Stimulated activated CD4-positive, alpha-beta T cell treated with anti-CD3 and anti-CD28 coated beads, TNF-alpha, amount 100 ng/mL, for 4 hours (primary cell): ENCODE data around the gene SV2B.

Experiments
- DNase-seq, 3 experiments: peaks; one replicate each; pipeline ENCODE4 v3.0.0-alpha.2; 2020; ENCODE audit warnings: low read depth in 3 of 3

Gene SV2B

DNA sequence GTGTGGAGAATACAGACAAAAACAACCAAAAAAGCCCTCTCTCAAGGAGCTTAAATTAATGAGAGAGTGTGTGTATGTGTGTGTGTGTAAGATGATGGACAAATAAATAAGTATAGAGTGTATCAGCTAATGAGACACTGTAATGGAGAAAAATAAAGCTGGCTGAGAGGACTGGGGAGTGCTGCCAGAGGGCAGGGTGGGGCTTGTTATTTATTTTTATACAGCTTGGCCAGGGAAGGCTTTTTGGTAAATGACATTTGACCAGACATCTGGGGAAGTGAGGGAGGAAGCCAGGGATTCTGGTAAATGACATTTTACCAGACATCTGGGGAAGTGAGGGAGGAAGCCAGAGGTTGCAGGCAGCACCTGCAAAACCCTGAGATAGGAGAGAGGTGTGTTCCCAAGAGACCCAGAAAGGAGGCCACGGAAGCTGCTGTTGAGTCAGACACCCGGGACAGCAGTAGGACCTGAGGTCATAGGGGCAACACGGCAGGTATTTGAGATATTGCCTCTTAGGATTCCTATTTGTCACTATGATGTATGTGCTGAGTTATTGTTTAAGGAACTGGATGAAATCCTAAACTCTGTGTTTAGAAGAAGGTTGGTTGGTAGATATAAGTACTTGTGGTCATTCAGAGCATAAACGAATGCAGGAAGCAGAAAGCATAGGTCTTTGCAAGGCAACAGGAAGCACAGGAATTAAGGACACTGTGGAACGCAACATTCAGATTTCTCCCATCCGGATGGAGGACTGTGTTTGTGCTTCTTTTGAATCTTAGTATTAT, 2.7 kb downstream of the SV2B start:
- no peak for DNase-seq

DNA sequence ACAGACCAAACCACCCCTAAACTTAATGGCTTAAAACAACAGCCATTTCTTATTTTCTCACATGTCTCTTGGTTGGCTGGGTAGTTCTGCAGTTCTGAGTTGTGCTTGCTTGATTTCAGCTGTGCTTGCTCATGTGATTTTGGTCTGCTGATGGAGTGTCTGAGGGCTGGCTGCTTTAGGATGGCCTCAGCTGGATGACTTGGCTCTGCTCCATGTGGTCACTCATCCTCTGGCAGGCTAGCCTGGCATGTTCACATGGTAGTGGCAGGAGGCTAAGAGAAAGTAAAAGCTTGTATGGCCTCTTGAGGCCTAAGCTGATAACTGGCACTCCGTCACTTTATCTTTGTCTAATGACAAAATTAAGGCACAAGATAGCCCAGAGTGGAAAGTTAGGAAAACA, 4.1 kb downstream of the SV2B start:
- DNase-seq: no peak

DNA sequence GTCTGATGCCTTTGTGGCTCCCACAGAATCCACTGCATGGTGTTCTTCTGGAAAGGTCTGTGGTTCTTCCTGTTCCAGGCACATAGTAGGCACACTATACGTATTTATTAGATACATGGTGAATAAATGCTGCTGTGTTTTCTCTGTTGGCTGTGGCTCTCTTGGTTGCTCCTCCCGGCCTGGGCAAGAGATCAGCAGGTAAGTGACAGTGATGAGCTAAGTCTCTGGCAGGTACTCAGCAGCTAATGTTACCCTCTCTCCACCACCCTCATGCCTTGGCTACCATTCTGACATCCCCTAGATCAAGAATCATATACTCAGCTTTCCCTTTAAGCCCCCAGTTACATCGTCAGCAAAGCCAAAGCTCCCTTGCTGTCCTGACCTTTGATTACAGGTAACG, 8.4 kb downstream of the SV2B start:
- no peak for DNase-seq

DNA sequence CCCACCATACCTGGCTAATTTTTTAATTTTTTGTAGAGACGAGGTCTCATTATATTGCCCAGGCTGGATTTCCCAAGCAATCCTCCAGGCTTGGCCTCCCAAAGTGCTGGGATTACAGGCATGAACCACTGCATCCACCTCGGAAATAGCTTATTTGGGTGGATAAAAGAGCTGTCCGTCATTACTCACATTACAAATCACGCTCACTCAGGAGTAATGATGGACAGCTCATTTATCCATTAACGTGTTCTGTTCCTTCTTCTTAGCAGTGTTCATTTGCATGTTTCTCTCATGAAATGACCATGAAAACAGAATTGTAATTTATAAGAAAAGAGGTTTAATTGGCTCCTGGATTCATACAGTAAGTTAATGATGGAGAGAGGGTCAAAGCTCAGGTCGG, 9.8 kb downstream of the SV2B start:
- DNase-seq: no peak

DNA sequence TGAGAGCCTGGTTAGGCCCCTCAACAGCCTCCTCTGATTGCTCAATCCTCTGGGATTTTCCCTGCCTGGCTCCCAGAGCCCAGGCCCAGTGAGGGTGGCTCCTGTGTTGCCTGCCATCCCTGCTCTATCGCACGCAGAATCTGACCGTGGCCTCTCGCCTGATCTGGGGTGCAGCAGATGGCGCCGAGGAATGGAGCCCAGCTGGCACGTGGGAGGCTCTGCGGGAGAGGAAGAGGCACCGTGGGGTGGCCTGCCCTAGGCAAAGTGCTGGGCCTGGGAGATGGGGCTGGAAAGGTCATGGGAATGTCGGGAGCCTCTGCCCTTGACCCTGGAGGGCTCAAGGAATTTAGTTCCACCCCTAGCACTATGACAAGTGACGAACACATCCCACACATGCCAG, 10.3 kb downstream of the SV2B start:
- no peak for DNase-seq

DNA sequence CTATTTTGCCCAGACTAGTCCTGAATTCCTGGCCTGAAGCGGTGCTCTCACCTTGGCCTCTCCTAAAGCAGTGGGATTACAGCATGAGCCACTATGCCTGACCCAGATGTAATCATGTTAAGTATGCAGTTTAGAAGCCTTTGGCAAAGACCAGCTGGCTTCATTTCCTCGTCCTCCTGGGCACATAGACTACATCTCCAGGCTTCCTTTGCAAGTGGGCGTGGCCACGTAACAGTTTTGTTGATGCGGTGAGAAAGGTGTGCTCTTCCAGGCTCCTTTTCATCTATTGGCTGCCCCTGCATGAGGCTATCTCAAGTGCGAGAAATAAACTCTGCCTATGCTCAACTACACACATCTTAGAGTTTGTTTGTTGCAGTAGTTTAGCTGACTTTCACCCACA, 13.0 kb downstream of the SV2B start:
- no peak for DNase-seq

DNA sequence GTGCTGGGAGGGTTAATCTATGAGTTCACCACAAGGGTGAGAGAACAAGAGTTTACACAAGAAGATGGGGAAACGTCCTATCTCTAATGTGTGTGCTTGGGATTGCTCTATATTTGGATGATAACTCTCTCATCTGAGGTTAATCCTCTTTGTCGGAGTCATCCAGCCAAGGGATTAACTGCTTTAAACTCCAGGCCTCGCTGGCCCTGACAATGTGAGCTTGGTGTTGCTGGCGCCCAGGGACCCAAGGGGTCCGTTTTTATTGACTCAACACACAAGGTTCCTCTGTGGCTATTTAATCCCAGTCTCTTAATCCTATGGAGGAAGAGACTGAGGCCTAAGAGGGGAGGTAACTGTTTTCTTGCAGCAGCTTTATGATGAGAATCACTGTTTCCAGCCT, 14.2 kb downstream of the SV2B start:
- no peak for DNase-seq

DNA sequence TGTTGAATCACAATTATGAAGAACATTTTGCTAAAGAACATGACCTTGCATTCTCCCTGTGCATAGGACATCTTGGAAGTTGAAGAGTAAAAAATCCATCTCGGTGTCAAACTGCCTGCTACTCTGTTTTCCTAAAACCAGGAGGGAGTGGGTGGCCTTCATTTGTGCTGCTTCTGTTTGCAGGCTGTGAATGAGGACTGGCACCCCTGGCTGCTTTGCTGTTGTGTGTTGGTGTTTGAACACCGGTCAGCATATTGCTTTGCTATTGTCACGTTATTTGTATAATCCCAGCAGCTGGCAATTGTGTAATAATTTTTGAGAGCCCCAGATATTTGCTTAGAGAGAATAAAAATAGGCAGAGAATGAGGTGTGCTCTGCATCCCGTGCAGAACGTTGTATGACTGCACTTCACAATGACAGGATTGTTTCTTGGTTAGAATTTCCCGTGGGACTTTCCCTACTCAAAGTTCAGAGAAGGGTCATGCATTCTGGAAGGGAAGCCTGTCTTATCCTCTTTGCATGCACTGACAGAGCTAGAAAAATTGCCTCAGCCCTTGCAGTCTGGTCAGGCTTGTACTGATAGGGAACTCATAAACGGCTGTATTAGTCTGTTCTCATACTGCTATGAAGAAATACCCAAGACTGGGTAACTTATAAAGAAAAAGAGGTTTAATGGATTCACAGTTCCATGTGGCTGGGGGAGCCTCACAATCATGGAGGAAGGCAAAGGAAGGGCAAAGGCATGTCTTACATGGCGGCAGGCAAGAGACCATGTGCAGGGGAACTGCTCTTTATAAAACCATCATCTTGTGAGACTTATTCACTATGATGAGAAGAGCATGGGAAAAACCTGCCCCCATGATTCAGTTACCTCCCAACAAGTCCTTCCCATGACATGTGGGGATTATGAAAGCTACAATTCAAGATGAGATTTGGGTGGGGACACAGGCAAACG, 16.3 kb downstream of the SV2B start:
- DNase-seq: no peak

DNA sequence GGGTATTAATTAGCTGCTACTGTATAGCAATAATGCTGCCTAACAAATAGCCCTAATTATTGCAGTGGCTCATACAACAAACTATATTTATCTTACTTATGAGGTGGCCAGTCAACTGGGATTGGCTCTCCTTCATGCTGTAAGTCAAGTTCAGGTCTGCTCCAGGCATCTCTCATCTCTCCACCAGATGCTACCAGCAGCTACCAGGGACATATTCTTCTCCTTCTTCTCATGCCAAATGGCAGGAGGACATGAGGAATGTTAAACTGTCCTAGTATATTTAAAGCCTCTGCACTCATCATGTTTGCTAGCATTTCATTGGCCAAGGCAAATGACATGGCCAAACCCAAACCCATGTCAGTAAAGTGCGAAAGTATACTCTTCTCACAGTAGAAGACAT, 17.3 kb downstream of the SV2B start:
- DNase-seq: no peak

DNA sequence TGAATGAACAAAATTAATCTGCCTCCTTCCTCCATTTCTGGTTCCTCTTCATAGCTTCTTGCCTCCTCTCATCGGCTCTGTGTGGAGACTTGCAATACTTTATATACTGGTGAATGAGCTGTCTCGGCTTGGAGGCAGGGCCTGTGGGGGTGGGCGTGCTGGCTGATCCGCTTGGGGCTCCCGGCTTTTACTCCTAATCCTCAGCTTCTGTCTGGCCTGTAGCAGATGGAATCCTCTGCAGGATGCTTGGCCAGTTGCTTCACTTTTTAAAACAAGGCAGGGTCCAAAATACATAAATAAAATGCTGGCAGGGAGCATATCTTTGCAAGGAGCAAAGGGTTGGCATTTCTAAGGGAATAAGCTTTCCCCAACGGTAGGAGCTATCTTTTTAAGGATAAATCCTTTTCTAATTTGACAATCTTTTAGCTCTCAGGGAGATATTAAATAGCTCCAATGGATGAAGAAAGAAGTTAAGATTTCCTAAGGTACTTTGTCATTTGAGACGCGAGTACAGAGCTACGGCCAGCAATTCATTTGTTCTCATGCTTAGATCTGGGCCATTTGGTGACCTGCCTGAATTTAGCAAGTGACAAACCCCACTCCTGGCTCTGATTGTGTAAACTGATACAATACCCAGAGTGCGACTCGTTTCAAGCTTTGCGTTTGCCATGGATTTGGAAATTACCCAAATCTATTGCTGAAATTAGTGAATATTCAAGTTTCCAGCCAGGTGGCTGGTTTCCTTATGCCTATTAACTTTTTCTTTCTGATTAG, 18.9 kb downstream of the SV2B start:
- no peak for DNase-seq

DNA sequence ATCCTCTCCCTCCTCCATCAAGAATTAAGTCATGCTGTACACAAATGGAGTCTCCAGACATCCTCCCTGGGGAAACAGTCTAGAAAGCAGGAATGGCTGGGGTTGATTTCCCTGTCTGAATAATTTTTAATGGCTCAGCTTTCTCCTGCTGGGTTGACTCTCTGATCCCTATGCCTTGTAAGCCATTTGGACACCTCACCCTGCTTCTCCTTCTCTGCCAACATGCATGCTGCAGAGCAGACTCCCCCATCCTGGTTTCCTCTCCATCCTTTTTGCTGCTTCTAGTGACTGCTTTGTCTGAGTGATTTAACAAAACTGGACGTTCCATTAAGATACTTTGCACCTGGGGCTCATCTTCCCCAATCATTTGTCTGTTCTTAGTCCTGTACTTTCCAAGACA, 22.2 kb downstream of the SV2B start:
- no peak for DNase-seq

DNA sequence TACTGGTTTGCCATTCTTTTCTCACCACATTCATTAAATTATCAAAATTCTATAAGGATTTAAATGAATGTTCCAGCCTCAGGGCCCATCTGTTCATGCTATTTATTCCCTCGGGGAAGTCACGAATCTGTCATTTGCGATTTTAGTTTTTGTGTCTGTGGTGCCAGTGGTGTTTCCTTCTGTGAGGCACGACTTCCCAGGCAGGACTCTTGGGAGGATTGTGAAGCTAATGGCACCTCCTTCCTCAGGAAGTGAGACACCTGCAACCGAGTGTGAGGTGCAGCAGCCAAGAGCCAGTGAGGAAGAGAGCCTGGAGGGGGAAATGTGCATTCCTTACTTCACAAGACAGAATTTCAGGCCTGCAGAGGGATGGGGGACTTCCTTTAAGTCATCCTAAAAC, 24.1 kb downstream of the SV2B start:
- no peak for DNase-seq

DNA sequence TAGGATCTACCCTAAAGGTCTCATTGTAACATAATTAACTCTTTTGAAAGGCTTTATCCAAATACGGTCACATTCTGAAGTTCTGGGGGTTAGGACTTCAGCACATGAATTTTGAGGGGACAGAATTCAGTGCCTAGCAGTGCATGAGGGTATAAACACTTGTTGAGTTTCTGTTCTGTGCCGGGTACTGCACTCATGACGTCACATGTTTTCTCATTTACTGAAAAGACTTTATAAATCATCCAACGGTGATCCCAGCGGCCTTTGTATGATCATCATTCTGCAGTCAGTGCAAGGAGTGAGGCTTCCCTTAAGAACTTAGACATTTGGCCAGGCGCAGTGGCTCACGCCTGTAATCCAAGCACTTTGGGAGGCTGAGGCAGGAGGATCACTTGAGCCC, 25.1 kb downstream of the SV2B start:
- DNase-seq: no peak

DNA sequence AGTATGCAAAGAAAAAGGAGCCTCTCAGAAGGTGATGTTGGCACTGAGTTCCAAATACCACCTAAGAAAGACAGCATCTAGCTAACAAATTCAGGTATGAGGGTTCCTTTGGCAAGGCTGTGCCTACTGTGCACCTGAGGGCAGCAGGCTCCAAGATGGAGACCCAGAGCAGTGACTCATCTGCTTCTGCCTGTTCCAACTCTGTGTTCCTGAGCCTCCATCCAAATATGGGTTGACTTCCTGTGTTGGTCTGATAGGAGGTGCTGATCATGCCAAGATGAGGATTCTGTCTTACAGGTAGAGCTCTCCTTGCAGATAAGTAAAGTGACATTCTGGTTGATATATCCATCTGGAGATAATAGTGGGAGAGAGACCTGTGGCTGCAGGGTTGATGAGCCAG, 26.0 kb downstream of the SV2B start:
- no peak for DNase-seq

DNA sequence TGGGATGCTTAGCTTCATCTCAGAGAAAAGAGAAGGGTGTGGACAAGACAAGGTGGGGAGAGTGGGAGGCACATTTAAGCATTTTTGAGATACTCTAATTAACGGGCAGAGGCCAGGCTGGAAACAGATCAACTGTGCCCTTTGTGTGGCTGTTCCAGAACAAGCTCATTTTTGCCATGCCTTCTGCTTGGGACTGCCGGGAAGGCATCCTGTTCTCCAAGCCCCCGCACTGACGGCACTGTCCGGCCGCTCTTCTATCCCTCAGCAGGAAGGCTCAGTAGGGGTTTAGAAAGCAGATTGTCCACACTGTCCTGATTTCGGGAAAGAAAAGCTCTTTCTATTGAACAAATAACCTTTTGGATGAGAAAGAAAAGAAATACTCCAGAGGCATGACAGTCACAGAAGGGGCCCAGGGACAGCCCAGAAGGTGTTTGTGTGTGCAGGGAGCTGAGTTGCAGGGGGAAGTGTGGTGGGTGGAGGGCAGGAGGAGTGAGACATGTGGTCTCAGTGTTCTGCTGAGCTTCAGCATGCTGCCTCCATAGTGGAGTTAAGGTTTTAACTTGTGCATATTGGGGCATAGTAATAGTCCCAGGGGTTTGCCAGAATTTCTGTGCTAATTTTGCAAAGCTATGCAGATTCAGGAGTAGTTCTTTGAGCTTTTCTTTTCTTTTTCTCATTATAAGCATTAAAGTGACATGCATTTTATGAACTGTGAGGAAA, 27.3 kb downstream of the SV2B start:
- DNase-seq: no peak

DNA sequence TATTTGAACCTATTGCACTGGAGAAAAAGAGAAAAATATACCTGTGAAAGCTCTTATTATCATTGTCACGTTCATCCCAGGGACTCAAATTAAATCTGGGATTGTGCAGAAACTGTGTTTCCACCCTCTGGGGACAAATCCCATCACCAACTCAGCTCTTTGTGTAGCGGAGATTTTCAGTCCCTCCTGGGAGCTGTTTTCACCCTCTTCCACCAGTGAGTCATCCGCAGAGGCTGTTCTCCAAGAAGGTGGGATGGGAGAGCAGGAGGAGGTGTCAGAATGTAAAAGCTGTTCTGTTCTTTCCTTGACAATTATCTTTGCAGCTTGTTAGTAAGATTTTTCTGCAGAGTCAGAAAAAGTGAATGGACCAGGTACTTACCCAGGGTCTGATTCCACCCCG, 28.0 kb downstream of the SV2B start:
- DNase-seq: no peak

DNA sequence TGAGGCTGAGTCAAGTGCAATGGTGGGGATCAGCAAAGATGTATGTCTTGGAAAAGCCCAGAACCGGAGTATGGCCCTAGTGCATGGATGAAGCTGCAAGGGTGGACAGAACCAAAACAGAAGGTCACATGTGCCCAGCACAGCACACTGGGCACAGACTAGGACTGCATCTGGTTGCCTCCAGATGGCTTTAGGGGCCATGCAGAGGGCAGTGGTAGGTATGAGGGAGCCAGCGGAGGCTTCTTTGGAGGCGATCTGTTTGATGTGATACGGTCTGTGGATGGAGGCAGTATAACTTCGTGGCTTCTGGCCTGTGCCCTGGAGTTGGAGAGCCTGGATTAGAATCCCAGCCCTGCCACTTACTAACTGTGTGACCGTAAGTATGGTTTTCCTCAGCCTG, 29.4 kb downstream of the SV2B start:
- no peak for DNase-seq

DNA sequence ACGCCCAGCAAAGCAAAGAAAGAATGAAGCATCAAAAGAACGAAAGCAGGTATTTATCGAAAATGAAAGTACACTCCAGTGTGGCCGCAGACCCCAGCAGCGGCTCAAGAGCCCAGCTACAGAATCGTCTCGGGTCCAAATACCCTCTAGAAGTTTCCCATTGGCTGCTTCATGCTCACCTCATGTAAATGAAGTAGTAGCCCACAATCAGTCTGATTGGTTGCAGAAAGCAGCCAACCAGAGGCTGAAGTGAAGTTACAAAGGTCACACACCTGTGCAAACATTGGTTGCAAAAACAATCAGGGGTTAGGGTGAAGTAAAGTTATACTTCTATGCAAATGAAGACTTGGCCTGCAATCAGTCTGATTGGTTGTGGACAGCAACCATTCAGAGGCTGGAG, 32.0 kb downstream of the SV2B start:
- no peak for DNase-seq

DNA sequence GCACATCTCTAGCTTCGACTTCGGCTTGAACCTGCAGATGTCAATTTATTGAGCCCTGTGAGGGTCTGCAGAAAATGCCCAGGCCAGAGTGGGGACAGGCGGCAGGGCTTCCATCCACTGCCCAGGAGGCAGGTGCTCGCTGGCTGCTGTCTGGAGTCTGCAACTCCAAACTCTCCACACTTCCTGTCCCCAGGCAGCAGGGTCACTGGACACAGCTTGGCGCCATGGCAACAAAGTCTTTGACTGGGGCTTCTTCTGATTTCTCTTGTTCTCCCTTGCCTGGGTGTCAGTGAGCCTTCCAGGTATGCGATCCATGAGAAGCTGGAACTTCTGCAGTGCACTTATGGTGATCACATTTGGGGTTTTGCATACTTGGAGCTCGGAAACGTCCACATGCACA, 33.5 kb downstream of the SV2B start:
- no peak for DNase-seq

DNA sequence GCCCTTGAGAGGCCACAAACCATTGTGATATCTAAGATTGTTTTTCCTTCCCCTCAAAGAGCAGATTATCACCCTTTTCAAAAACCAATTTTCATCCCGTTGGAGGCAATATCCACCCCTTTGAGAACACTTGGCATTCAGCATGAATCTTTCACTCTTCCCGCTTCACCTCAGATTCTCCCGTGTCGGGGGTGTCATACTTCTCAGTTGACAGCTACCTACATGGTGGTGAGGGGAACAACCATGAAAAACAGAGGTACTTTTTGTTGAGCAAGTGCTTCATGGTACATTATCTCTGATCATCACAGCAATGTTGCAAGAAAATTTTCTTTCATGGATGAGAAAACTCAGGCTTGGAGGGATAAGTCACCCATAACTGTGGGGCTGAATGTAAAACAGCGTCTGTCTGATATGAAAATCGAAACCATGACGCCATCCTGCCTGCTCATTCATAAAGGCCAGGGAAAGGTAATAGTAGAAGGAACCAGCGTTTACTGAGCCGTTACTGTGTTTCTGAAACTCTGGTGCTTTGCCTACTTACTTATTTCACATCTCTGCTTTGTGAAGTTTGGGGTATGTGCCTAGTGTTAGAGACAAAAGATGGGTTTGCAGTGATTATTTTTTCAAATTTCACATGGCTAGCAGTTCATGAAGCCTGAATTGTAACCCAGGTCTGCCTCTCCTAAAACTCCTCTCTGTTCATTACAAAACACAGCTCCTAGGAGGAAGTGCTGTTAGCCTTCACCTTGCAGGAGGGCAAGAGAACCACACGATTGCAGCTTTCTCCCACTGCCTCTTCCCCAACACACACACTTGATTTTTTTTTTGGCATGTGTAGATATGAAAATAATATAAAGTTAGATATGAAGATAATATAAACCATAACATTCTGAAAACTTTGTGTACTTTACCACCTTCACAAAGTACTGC, 35.4 kb downstream of the SV2B start:
- DNase-seq: no peak
